Activated CD8-positive, alpha-beta memory T cell treated with anti-CD3 and anti-CD28 coated beads for 24 hours (primary cell): ENCODE results near the gene G0S2.
A peak's percentile ranks its signal among the peaks of the same experiment; 100 is the strongest.

Experiments
- DNase-seq: peaks from one replicate; pipeline ENCODE4 v3.0.0-alpha.2; 2020

G0S2 gene, protein sequence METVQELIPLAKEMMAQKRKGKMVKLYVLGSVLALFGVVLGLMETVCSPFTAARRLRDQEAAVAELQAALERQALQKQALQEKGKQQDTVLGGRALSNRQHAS

DNA sequence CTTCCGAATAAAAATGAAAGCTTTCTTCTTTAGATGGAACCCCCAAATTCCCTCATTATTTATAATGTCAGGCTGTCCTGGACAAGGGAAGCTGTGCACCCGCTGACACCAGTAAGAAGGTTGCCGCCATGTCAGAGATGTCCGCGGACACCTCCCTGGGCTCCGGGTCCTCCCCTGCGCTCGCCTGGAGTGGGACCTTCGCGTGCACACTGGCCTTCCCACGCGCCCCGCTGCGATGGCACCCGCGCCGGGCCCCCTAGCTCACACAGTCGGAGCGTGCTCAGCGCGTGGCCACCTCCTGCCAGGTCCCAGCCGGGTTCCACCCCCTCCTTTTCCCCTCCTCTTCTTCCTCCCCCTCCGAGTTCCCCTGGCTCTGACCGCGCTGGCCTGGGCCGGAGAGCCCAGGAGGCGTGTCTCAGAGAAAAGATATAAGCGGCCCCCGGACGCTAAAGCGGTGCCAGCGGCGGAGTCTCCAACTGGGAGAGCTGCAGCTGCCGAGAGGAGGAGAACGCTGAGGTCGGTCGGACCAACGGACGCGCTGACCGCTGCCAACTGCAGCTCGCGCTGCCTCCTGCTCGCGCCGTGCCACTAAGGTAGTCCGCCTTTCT lies at the start of gene G0S2:
TSS of gene G0S2 (plus strand) at position 456 of the 608 bp plus-strand sequence. CDS start 273 bp downstream, outside the sequence.
- DNase-seq: peak; percentile 76

DNA sequence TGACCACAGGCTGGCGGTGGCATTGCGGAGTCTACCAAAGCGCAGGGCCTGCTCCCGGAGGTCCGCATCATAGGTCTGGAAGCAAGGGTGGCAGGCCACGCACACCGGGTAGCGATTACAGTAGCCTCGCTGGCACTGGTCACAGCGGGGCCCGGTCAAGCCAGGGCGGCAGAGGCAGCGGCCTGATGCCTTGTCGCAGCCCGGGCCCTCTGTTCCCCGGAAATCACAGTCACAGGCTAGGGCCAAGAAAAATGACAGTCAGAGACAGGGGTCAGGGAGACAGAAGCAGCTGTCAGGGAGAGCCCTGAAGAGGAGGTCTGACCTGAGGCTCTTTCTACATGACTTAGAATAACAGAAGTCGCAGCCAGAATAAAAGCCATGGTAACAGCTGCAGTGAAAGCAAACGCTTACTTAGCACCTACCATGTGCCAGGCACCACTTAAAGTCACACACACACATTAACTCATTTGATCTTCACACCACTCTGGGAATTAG lies 49.4 kb upstream of the G0S2 start:
- no peak for DNase-seq

DNA sequence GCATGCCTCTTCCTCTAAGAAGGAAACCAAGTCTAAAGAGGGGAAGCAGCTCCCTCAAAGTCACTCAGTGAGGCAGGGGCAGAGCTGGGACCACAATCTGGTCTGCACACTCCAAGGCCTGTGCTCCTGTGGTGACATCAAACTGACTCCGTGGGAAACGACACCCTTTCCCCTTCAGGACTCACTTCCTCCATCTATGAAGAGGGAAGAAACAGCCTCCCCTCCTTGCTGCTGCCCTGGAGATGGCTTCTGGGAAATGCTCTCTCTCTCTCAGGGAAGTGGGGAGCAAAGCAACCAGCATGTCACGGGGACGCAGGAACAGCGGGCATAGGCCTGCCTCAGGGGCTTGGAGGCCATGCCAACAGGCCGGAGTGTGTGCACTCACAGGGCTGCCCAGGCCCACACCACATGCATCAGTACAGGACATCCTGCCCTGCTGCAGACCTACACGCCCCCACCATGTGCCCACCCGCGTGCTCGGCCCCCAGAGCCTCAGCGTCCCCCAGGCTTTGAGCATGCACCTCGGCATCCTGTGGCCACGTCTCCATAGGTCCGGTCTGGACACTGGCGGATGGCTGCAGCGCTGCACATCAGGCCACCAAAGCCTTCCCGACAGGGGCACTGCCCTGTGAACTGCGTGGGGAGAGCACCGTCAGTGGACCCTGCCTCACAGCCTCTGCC lies 48.7 kb upstream of the G0S2 start:
- no peak for DNase-seq

DNA sequence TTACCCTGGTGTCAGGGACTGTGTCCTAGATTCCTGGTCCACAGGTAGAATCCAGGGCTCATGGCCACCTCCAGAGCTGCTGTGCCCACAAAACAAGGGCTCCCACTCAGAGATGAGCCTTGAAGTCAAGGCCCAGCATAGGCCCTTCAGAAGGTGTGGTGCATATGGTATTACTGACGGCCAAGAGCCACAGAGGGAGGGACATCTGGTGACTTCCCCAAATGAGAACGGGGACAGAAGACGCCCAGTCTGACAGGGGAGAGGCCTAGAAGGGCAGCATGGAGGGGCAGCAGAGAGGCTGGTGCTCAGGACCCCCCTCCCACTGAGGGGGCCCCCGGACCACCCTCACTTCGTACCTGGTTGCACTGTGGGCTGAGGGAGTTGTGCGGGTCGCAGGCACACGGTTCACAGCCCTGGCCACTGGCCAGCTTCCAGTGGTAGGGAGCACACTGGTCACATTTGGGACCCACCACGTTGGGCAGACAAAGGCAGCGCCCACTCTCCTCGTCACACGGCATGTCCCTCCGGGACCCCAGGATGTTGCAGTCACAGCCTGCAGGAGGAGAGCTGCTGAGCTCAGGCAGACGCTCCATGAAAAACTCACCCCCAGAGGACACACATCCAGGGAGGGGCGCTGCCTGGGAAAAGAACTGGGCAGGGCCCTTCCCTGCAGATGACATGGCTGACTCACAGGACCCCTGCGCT lies 48.0 kb upstream of the G0S2 start:
- no peak for DNase-seq

DNA sequence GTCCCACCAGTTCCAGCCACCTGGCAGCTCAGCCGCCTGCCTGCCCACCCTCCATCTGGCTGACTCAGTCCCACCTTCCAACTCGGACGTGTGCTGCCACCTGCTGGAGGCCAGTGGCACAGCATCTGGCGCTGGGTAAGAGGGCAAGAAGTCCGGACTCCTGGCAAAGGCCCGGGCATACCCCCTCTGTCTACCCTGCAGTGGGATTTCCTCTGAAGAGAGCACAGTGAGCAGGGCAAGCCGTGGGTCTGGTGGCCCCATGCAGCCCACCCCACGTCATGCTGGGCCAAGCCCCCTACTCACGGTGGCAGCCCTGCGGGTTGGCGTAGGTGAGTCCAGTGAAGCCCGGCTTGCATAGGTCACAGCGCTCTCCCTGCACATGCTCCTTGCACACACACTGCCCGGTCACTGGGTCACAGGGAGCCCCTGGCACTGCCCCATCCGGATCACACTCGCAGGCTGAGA lies 47.4 kb upstream of the G0S2 start:
- peak; percentile 94 for DNase-seq

DNA sequence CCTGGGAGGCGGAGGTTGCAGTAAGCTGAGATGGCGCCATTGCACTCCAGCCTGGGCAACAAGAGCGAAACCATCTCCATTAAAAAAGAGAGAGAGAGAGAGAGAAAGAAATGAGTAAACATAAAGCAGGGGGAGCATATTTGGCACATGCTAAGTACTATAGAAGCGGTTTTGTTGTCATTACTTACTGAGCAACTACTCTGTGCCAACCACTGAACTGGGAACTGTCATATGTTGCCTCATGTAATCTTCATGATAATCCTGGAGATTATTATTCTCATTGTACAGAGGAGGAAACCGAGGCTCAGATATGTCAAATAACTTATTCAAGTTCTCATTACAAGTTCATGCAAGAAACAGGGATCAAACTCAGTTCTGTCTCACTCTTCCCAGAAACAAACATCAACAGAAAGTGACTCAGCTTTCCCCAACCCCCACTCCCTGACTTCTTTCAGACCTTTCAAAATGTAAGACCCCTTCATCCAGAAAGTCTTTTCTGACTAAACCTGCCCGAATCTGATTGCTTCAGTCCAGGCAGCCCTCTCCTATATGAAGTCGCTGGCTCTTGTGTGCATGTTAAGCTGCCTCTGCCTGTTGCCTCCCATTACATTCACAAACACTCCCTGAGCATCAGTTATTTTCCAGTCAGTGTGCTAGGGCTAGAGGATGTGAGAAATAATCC lies 46.5 kb upstream of the G0S2 start:
- no peak for DNase-seq

DNA sequence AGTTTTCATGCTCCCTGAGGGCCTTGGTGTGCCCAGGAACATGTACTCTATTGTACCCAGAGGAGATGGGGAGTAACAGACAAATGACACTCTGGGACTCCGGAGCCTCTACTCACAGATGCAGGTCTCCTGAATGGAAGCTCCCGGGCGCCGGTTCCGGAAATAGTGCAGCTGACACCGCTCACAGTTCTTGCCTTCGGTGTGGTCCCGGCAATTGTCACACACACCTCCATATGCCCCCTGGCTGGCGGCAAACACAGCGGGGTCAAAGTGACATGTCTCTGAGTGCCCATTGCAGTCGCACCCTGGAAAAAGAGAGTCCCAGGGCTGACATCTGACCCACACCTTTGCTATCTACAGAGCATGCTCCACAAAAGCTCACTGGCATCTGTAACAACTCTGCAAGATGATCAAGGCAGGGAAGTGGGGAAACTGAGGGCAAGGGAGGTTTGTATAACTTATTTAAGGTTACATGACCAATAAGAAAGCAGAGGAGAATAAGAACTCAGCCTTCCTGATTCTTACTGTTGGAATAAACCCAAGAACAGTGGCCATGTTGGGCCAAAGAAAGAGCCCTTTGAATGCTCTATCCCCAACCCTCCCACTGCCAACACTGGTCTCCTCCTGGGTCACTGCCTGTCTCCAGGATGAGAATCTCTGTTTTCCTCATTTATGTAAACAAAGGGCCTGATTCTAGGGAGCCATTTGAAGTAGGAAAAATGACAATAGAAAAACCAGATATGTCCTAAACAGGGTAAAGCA lies 45.4 kb upstream of the G0S2 start:
- no peak for DNase-seq

DNA sequence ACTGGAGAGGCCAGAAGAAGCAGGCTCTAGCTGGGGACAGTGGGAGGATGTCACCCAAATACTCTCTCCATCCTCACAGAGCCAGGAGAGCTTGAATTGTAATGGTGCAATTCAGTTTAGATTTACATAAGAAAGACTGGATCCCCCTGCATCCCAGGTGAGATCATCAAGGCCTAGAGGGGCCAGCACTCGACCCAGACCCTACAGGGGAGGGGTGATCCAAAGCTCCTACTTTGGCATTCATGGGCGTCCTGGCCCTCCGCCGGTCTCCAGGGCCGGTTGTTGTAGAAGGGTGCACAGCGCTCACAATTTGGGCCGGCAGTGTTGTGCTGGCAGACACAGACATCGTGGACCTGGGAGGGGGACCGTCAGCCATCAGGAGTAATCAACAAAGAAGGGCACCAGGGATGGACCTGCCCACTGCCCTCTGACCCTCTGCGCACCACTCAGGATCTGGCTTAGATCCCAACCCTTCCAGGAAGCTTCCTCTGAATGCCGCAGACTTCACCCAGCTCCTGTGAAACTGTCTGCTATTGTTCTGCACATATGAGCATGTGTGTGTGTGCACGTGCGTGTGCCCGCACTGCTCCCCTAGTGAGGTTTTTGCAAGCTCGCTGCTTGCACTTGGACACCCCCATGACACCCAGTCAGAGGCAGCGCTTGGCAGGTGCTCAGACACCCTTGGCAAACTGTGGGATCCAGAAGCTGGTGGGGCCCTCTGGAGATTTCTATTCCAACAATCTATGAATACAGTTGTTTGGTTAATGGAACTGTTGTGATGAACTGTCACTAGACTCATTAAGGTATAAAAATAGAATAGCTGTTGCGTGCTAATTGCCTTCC lies 44.6 kb upstream of the G0S2 start:
- DNase-seq: no peak

DNA sequence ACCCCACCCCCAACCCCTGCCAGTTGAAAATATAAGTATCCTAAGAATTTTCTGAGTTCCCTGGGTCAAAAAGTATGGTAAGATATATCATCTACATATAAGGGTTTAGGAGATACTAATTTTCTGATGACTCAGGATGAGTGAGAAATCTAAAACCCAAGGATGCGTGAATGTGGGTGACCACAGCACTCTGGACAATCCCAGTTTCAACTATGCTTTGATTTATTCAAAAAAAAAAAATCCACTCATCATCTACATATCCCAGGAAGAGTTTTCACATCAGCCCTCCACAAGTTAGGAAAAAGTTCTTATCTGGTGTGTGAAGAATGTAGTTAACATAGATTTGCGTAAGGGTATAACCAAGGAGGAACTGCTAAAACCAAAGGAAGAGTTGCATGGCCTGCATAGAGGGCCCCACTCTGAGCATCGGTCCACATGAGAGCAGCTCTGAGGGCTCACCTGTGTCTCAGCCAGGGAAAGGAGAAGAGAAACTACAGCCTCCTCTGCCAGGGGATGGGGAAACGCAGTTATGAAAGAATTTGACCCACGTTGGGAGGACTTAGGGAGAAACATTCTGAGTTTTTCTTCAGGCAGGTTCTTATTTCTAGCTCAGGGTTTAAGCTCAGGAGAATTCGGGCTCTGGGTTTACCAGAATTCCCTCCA lies 41.7 kb upstream of the G0S2 start:
- DNase-seq: no peak

DNA sequence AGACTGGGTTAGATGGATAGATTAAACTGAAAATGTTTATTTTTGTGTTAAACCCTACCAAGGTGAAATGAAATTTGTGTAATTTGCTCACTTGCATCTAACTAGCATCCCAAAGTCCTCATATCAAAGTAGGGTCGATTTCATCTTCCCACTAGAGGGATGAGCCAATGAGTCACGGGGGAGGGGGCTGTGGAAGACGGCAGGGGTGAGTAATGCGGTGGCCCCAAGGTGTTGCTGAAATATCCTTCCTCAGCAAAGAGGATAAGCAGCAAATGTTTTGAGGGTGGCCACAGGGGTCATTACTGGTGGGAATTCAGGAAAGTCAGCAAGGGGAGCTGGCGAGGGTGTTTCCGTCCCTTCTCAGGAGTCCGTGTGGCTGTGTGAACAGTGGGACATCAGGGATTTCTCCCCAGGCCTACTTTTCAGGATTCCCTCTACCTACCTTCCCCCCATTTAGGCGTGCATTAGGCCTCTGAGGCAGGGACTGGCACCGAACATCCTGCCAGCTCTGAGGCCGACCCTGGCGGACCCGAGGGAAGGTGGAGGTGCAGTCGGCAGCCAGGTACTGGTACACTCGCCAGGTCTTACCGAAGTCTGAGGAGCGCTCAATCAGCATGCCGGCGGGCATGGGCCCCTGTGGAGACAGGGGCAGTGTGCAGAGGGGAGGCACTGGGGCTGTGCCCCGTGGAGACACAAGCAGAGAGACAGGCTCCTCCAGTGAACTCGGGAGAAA lies 41.0 kb upstream of the G0S2 start:
- DNase-seq: no peak

DNA sequence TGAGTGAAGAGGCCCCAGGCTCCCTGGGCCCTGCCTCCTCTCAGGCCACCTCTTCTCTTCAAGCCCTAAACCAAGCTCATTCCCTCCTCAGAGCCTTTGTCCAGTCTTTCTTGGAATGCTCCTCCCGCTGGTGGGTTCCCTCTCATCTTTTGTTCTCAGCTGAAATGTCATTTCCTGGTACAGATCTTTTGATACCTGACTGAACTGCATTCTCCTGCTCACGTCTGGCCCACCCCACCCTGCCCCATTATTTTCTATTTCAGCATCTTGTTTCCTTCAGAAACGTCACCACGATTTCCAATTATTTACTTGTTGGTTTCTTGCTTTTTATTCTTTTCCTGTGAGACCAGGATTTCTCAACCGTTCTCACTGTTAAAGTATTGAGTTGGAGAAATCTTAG lies 39.4 kb upstream of the G0S2 start:
- no peak for DNase-seq

DNA sequence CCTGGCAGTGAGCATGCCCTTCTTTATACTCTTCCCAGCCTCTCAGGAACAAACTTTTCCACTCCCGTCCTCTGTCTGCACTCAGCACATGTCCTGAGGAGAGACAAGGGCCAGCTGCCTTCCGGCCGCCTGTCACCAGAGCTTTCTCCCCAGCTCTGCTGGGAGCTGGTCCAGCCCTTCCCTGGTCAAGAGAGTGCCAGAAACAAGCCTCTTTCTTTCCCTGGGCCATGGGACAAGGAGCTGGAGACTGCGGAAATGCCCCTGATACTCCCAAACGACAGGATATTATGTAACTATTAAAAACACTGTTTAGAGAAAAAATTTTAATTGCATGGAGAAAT lies 33.4 kb upstream of the G0S2 start:
- DNase-seq: no peak

DNA sequence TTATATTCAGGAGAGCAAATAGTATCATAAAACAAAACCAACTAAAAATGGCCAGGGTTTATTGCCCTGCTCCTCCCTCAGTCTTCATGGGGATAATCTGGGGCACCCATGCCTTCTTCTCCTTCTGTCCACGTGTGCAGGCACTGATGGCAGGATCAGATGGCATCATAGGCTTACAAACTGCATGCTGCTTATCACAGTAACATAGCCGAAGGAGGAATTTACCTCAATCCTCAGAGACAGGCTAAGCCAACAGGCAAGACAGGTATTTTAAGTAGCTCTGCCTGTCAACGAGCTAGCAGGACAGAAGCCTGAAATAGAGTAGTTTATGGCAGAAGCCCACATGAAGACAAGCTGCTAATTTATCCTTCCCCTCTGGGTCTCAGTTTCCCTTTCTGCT lies 32.4 kb upstream of the G0S2 start:
- DNase-seq: no peak

DNA sequence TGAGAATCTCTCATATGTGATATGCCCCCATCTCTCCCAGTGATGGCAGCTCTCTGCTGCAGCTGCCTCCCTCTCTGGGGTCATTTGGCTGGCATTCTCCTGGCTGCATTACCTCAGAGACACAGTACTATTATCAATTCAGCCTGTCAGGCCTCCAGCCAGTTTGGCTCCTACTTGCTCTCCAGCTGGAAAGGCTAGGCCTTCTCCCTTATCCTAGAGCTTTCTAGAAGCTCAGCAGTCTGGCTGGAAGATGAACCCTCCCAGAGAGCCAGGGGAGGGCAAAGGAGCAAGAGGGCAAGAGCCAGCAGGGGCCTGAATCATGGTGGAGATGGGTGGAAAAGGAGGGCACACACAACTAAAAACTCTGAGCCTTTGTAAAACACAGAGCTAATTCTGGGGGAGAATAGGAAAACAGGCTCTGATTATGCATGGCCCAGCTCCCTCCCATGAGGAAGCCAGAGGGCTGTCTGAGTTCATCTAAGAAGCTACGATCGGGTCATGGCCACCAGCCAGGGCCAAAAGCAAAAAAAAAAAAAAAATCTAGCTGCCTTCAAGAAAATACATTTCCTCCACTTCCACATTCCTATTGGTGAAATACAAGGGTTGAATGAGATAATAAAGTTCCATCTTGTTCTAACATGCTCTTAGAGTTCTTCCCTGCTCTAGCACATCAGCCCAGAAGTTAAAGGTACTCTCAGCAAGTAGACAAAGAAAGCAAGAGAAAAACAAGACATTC lies 31.8 kb upstream of the G0S2 start:
- DNase-seq: no peak

DNA sequence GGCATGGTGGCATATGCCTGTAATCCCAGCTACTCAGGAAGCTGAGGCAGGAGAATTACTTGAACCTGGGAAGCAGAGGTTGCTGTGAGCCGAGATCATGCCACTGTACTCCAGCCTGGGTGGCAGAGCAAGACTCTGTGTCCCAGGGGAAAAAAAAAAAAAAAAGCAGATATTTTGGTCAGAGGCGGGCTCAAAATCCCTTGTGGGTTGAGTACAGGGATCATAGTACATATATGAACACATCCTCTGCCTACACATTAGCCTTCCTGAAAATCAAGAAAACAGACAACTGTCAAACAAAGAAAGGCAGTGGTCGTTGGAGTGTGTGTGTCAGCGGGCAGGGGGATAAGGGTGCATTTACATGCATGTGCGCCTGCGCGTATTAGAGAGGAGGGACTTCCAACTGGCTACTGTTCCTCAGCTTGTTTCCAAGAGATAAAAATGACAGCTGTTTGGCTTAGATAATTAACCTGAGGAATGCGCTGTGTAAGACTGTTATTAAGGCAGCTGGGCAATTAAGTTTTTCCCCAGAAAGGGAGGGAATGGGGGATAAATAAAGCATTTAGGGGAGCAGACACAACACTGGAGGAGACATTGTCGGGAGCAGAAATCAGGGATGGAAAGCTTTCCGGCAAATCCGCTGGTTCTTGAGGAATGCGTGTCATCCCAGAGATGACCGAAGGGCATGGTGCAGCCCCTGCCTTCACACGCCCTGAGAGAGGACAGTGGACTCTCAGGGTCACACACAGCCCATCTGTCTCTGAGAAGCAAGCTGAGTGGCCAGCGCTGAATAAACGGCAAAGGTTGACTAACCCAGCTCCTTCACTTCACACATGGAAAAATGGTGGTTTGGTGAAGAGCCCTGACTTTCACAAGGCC lies 29.4 kb upstream of the G0S2 start:
- no peak for DNase-seq

DNA sequence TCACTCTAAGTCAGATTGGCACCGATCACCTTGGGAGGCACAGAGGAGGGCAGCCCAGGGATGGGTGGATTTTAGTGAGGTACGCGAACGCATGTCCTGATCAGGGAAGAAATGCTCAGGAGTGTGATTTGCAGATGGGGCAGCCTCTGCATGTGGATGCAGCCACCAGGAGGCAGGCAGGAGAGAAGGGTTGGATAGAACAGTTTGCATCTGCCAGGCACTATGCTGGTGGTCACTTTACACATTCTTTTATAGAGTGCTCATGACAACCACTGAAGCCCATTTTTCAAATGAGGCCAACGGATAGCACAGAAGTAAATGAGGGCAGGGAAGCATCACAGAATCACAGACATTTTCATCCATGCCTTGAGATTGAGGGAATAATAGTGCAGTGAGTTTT lies 28.7 kb upstream of the G0S2 start:
- DNase-seq: no peak

DNA sequence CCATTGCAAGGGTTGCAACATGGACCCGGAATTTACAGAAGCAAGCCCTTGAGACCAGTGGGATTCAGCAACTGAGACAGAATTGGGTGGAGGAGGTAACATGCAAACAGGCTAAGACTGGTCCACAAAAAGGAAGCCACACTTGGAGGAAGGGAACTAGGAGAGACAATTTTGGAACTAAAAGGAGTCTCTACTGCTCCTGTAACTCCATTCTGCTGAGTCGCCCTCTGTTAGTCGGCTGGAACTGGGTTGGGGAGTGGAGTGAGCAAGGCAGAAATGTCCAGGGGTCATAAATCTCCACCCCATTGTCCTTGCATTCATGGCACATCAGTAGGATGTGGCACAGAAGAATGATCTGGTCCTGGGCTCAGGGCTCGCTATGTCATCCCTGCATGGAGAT lies 28.1 kb upstream of the G0S2 start:
- no peak for DNase-seq

DNA sequence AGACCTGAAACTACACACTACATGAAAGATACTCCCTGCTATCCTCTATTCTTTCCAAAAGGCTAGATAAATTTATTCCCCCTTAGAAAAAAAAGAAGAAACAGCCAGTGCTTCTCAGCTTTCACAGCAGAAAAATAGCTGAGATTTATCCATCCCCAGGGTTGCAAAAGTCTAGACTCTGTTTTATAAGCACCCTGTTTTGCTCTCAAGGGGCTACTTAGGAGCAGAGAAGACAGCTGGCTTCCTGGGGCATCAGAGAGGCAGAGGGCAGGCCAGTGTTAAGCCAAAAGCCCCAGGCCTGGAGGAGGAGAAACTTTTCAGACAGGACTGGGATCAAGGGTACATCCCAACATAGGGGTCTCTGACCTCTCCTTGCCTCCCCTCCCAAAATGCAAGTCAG lies 26.9 kb upstream of the G0S2 start:
- DNase-seq: no peak
